ENCODE results near the gene GH1. TPM values are rescaled to one million over a fixed set of nuclear protein-coding genes. Genes with fewer than 3 reads are reported as not detected.
"Not testable (repeated sequence)": the region's sequence is repeated elsewhere in the genome, so short reads cannot be mapped to it uniquely, and the experiment has no call there.

The GH1 gene
- polyA plus RNA-seq, 2 of the 4 experiments (the other 2 are of a cell fraction) = not detected

DNA sequence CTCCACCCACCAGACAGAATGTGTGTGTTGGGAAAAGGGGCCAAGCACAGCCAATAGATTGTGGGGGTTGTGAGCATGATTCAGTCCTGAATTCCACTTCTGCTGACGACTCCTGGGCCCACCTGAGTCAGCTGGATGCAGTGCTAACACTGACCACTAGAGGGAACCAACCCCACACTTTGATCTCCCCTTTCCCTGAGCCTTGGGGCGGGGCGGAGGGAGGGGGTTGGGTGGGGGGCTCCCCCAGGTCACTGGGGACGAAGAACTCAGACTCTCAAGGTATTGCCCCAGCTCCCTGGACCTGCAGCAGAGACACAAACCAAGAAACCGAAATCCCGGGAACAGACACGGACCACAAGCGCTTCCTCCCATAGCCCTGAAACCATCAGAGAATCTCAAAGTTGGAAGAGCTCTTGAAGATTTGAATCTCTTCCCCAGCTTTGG, 7.0 kb downstream of the GH1 start (continued):
- no peak for TF ChIP-seq JUNB (IDR thresholded peaks at IDR 0.05)
- TF ChIP-seq TFCP2L1 (CRISPR knock-in tag; IDR thresholded peaks at IDR 0.05) = no peak
- TF ChIP-seq NR3C1 (IDR thresholded peaks at IDR 0.05) = no peak
- TF ChIP-seq EP300 (IDR thresholded peaks at IDR 0.05) = no peak
- peak; percentile 32; the same call in 1 of the 2 replicates for TF ChIP-seq MAZ (IDR thresholded peaks at IDR 0.05; ENCODE audit: borderline replicate concordance, low read depth, low read length)
- no peak for TF ChIP-seq HOXB5 (CRISPR knock-in tag; IDR thresholded peaks at IDR 0.05)
- TF ChIP-seq RAD21 (conservative IDR thresholded peaks at IDR 0.05 in 1 of 2, IDR thresholded peaks at IDR 0.05 in 1 of 2) = peak; percentile 59 to 80
- TF ChIP-seq POLR2AphosphoS2 (conservative IDR thresholded peaks at IDR 0.05; ENCODE audit: low read length) = no peak
- TF ChIP-seq EHF (CRISPR knock-in tag; IDR thresholded peaks at IDR 0.05) = no peak
- TF ChIP-seq KDM1A (IDR thresholded peaks at IDR 0.05; ENCODE audit: low read depth) = no peak

DNA sequence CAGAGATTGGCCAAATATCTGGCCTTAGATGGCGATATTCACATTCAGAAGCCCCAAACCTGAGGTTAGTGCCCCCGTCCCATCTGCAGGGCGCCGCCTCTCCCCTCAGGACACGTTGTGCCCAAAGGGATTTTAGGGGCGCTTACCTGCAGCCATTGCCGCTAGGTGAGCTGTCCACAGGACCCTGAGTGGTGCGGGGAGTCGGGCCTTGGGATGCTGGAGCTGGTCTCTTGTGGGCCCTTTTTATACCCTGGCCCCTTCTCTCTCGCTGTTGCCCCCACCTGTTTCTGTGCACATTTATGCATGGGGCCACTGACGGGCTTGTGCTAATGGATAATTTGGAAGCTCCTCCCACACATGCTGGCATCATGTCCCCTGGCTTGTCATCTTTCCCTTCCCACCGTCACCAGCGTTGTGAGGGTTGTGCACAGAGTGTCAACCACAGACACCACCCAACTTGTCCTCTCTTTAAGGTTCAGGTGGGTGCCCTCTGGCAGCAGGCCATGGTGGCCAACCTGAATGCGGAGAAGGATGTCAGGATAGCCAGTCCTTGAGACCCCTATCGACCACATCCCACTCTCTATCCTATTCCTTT, 7.5 kb downstream of the GH1 start, which contains the start of gene CSHL1:
CSHL1 (minus strand) TSS at position 218 of the 595 bp plus-strand sequence; CDS start at position 156, 62 bp downstream.
- WGBS (ENCODE audit: missing lambda C conversion rate) = 45% methylated on average over 15 of the region's 15 CpGs
- no peaks in the 10 kb centered on the region for H3K4me1 ChIP-seq
- H3K9me3 ChIP-seq = no peaks in the 10 kb centered on the region
- CTCF ChIA-PET = interaction anchor here (0.6 to 16.7 kb wide), 54 partner anchors 9 to 518 kb away, joined by 3 to 386 read pairs (median 6); partner anchors contain the start of genes CD79B, ERN1, GH1 and ICAM2
- no peak for FAIRE-seq
- H3K4me2 ChIP-seq = no peak within 1 kb of the TSS
- POLR2A ChIA-PET = no interaction called here
- no peak within 1 kb of the TSS for H3K27ac ChIP-seq
- H3K4me3 ChIP-seq = no peak within 1 kb of the TSS
- DNase-seq (ENCODE audit: low read depth in 1 of 2, low spot score in 1 of 2) = no peak
- TF ChIP-seq ZFP36 (IDR thresholded peaks at IDR 0.05; ENCODE audit: borderline replicate concordance, partially characterized antibody) = no peak
- TF ChIP-seq EHMT2 (IDR thresholded peaks at IDR 0.05; ENCODE audit: low read depth) = no peak
- ATAC-seq = no peak

DNA sequence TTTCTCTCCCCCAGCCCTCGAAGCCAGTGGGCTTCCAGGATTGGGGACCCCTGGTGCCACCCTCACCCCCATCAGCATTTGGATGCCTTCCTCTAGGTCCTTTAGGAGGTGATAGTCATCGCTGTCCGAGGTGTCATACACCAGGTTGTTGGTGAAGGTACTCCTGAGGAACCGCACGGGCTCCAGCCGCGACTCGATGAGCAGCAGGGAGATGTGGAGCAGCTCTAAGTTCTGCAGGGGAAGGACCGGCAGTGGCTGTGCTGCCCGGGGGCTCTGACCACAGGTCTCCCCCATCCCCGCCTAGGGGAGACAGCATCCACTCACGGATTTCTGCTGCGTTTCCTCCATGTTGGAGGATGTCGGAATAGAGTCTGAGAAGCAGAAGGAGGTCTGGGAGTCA, 8.5 kb downstream of the GH1 start:
- TF ChIP-seq HEYL (CRISPR knock-in tag; IDR thresholded peaks at IDR 0.05) (no peak), EHMT2 (IDR thresholded peaks at IDR 0.05; ENCODE audit: low read depth) (no peak)
- TF ChIP-seq, protein P1, sequence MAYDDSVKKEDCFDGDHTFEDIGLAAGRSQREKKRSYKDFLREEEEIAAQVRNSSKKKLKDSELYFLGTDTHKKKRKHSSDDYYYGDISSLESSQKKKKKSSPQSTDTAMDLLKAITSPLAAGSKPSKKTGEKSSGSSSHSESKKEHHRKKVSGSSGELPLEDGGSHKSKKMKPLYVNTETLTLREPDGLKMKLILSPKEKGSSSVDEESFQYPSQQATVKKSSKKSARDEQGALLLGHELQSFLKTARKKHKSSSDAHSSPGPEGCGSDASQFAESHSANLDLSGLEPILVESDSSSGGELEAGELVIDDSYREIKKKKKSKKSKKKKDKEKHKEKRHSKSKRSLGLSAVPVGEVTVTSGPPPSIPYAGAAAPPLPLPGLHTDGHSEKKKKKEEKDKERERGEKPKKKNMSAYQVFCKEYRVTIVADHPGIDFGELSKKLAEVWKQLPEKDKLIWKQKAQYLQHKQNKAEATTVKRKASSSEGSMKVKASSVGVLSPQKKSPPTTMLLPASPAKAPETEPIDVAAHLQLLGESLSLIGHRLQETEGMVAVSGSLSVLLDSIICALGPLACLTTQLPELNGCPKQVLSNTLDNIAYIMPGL (CRISPR knock-in tag; IDR thresholded peaks at IDR 0.05; ENCODE audit: borderline replicate concordance) = no peak
- no peak overlapping the region for H3K4me2 ChIP-seq
- no peaks in the 10 kb centered on the region for H3K4me1 ChIP-seq
- H3K27ac ChIP-seq = no peak overlapping the region
- 54% methylated on average over 14 of the region's 14 CpGs for WGBS (ENCODE audit: missing lambda C conversion rate)
- no peak overlapping the region for H3K4me3 ChIP-seq
- no peak for DNase-seq (ENCODE audit: low read depth in 1 of 2, low spot score in 1 of 2)
- no peak for FAIRE-seq
- no peaks in the 10 kb centered on the region for H3K9me3 ChIP-seq
- POLR2A ChIA-PET = no interaction called here
- CTCF ChIA-PET = interaction anchor here (1.0 to 16.7 kb wide), 22 partner anchors 8 to 511 kb away, joined by 3 to 386 read pairs (median 10); partner anchors contain the start of genes CD79B, ERN1, GH1 and ICAM2
- ATAC-seq = no peak

DNA sequence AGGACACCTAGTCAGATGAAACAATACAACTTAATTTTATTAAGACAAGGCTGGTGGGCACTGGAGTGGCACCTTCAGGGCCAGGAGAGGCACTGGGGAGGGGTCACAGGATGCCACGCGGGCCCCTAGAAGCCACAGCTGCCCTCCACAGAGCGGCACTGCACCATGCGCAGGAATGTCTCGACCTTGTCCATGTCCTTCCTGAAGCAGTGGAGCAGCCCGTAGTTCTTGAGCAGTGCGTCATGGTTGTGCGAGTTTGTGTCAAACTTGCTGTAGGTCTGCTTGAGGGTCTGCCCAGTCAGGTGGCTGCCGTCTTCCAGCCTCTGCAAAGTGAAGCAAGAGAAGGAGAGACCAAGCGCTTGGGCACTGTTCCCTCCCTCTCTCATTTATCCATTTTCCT, 9.1 kb downstream of the GH1 start:
- ATAC-seq; H3K4me3 ChIP-seq; DNase-seq (ENCODE audit: low read depth in 1 of 2, low spot score in 1 of 2); H3K27ac ChIP-seq; H3K4me2 ChIP-seq; FAIRE-seq; H3K4me1 ChIP-seq; H3K9me3 ChIP-seq; POLR2A ChIA-PET: not testable (repeated sequence)
- CTCF ChIA-PET = interaction anchor here (2.7 to 16.7 kb wide), 6 partner anchors 10 to 223 kb away, joined by 20 to 187 read pairs (median 26); partner anchors contain the start of genes ERN1 and GH1
- 58% methylated on average over 10 of the region's 10 CpGs for WGBS (ENCODE audit: missing lambda C conversion rate)

DNA sequence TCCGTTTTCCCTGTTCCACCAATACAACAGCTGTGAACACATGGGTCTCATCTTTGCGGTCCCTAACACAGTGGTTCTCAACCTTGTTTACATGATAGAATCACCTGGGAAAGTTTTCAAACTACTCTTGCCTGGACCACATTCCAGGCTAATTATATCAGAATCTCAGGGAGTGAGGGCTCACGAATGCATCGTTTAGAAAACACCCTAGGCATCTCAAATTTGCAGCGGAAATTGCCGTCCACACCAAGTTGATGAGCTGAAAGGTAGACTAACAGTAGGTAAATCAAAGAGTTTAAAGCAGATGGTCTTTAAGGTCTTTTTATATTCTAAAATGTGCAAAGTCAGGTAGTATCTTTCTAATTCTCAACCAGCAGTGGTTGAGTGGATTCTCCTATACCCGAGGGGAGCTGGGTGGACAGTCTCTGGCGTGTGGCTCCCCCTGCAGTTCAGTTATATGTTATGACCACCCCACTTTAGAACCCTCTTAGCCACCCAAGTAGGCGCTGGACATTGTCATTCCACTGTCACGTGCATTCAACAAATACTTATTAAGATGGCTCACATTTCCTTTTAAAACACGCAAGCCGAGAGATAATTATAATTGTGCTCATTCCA, 11.4 kb downstream of the GH1 start:
- FAIRE-seq; H3K4me2 ChIP-seq; H3K27ac ChIP-seq; H3K4me1 ChIP-seq; H3K4me3 ChIP-seq; POLR2A ChIA-PET; H3K9me3 ChIP-seq; DNase-seq (ENCODE audit: low read depth in 1 of 2, low spot score in 1 of 2): not testable (repeated sequence)
- peak; percentile 44 to 72; a peak in 3 of 6 replicates for ATAC-seq
- WGBS (ENCODE audit: missing lambda C conversion rate) = 41% methylated on average over 12 of the region's 12 CpGs
- CTCF ChIA-PET = interaction anchor here (0.7 to 8.8 kb wide), 12 partner anchors 10 to 227 kb away, joined by 3 to 80 read pairs (median 4); partner anchors contain the start of genes GH1 and ICAM2

DNA sequence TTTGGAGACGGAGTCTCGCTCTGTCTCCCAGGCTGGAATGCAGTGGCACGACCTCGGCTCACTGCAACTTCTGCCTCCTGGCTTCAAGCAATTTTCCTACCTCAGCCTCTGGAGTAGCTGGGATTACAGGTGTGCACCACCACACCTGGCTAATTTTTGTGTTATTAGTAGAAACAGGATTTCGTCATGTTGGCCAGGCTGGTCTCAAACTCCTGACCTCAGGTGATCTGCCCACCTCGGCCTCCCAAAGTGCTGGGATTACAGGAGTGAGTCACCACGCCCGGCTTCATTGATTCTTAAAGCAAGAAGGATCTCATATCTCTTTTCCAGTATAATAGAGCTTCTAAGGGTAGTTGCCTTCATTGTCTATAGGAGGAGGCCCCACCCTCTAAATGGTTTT, 13.8 kb downstream of the GH1 start:
- H3K27ac ChIP-seq; ATAC-seq; H3K4me2 ChIP-seq; H3K9me3 ChIP-seq; DNase-seq (ENCODE audit: low read depth in 1 of 2, low spot score in 1 of 2); FAIRE-seq; H3K4me1 ChIP-seq; POLR2A ChIA-PET; H3K4me3 ChIP-seq: not testable (repeated sequence)
- WGBS (ENCODE audit: missing lambda C conversion rate) = 69% methylated on average over 8 of the region's 8 CpGs
- CTCF ChIA-PET = interaction anchor here (0.6 to 8.8 kb wide), 22 partner anchors 13 to 517 kb away, joined by 3 to 80 read pairs (median 4); partner anchors contain the start of genes GH1, GH2 and ICAM2

Data from A549 (cell line).